Stimulated activated naive CD8-positive, alpha-beta T cell treated with anti-CD3 and anti-CD28 coated beads, Interleukin-15, Interleukin-2, amounts not matched to agents 100 U/mL and 50 U/mL, for 24 hours (primary cell): ENCODE data around the gene TSPAN12.
"Not testable (repeated sequence)": the region's sequence is repeated elsewhere in the genome, so short reads cannot be mapped to it uniquely, and the experiment has no call there.

Experiments used
- ATAC-seq: fragments of 150-1000 bp; cut with Tn5 transposase; one replicate; pipeline ENCODE4 v1.10.0; 2021
- DNase-seq: peaks from one replicate; pipeline ENCODE4 v3.0.0; 2021

The TSPAN12 gene

GRCh38 chr7:120805636-120806388, 52.1 kb downstream of the TSPAN12 start:
- ATAC-seq, result no peak
- peak; percentile 63 for DNase-seq

GRCh38 chr7:120802751-120803150, 55.2 kb downstream of the TSPAN12 start:
- no peak for ATAC-seq

GRCh38 chr7:120799813-120800475, 58.0 kb downstream of the TSPAN12 start:
- no peak for ATAC-seq
- no peak for DNase-seq

More at GRCh38 chr7:120802751-120803150, 55.2 kb downstream of the TSPAN12 start:
- no peak for DNase-seq

- ATAC-seq, result no peak
- DNase-seq, result no peak
Observed at GRCh38 chr7:120799147-120799546, 58.8 kb downstream of the TSPAN12 start.

DNA sequence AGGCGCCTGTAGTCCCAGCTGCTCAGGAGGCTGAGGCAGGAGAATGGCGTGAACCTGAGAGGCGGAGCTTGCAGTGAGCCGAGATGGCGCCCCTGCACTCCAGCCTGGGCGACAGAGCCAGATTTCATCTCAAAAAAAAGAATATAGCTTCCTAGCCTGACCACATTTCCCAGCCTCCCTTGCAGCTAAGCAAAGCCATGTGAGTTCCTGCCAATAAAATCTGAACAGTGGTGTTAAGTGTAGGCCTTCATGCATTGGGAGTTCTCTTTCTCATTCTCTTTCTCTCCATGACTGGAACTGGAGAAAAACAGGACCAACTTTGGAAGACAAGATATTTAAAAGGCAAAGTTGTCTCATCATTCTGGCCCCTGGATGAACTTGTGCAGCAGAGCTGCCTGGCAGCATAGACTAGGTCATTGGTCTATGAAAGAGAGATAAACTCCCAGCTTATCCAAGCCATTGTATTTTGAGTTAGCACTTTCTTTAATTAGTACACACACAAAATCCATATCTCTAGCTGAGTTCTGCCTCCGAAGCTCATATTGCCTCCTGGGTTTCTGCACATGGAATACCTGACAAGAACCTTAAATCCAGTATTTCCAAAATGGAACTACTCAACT, 60.8 kb downstream of the TSPAN12 start:
- no peak for DNase-seq
- ATAC-seq, result no peak

DNA sequence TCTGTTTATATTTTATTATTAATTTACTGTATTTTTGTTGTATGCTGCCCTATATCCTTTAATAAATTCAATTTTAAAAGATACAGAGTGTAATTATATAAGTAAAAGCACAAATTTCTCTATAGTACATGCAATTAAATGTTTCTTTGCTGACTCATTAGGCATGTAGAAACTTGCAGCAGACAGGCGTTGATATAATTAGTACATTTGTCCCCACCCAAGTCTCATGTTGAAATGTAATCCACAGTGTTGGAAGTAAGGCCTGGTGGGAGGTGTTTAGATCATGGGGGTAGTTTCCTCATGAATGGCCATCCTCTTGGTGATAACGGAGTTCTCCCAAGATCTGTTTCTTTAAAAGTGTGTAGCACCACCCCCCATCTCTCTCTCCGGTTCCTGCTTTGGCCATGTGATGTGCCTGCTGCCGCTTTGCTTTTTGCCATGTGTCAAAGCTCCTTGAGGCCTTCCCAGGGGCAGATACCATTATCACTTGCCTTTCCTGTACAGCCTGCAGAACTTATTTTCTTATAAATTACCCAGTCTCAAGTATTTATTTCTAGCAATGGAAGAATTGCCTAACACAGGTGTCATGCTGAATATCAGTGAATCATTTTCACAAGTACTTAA, 63.7 kb downstream of the TSPAN12 start:
- ATAC-seq (no peak), DNase-seq (no peak)

- DNase-seq (no peak), ATAC-seq (no peak)
Observed at GRCh38 chr7:120793213-120793936, 64.6 kb downstream of the TSPAN12 start.

- DNase-seq (no peak), ATAC-seq (no peak)
Observed at GRCh38 chr7:120792861-120793130, 65.1 kb downstream of the TSPAN12 start.

GRCh38 chr7:120792091-120792860, 65.7 kb downstream of the TSPAN12 start:
- DNase-seq (peak; percentile 75), ATAC-seq (peak; percentile 80)

- no peak for ATAC-seq
- no peak for DNase-seq
Observed at GRCh38 chr7:120785095-120785494, 72.8 kb downstream of the TSPAN12 start.

GRCh38 chr7:120783721-120784120, 74.2 kb downstream of the TSPAN12 start:
- DNase-seq (no peak), ATAC-seq (no peak)

DNA sequence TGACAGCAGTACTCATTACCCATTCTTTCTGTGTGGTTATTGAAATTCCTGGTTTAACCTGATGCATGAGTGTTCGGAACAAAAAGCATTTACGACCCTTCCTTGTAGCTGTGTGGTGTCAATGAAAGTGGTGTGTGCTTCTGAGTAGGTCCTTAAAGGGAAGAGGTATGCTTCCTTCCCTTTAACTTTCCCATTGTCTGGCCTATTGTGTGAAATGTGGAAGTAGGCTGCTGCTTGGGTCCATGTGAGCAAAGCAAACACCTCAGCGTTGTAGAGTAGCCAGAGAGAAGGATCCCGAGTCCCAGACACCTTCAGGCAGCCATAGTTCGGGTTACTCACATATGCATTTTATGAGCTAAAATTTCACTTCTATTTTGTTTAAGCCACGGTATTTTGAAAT, 74.7 kb downstream of the TSPAN12 start:
- ATAC-seq (no peak), DNase-seq (no peak)

DNA sequence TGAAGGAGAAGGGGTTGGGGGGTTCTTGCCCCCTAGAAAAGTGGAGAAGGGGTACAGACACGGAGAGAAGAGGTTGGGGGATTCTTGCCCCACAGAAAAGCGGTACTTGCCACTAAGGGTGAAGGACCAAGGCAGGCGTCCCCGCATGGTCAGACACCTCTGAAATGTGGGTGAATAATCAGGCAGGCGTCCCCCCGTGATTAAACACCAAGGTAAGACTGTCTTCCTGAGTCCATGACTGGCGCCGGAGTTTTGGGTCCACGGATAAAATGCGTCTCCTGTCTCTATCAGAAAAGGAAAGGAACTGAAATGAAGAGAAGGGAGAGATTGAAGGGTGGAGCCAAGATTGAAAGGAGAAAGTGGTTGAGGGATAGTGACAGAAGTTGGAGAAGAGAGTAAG, 76.0 kb downstream of the TSPAN12 start:
- DNase-seq, ATAC-seq: not testable (repeated sequence)

DNA sequence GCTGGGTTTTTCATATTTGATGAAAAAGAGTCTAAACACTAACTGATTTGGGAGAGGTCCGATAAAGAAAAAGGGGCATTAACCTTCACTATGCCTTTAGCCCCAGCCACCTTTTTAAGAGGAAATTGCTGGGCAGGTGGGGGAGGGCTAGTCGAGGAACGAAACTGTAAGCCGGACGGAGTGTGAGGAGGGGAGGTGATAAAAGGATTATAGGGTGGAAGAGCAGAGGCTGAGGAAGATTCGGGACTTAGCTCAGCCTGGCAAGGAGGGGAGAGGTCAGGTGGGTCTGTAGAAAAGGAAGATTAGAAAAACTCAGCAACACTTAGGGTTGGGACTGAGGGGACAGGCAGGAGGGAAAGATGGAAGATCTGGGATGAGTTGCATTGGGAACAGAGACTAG, 77.0 kb downstream of the TSPAN12 start:
- ATAC-seq (no peak), DNase-seq (no peak)

DNA sequence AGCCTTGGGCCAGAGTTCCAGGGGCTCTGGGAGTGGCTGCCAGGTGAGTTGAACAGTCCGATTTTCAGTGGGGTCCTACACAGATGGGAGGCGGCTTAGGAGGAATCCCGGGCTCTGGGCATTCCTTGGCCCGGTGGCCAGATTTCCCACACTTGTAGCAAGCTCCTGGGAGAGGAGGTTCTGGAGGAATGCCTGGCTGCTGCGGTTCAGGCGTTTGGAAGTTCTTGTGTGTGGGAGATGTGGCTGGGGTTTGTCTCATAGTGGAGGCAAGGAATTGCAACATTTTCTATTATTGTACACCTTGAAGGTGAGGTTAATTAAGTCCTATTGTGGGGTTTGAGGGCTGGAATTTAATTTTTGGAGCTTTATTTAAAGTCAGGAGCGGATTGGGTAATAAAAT, 77.5 kb downstream of the TSPAN12 start:
- not testable (repeated sequence) for DNase-seq, ATAC-seq

DNA sequence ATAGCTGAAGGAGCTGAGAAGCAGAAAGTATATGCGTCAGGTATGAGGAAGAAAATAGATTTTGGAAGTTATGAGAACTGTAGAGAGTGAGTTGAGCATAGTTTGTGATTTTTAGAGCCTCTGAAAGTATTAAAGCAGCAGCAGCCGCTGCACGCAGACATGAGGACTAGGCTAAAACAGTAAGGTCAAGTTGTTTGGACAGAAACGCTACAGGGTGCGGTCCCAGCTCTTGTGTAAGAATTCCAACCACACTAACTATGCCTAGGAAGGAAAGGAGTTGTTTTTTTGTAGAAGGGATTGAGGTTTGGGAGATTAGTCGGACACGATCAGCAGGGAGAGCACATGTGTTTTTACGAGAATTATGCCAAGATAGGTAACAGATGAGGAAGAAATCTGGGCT, 78.9 kb downstream of the TSPAN12 start:
- not testable (repeated sequence) for DNase-seq, ATAC-seq

DNA sequence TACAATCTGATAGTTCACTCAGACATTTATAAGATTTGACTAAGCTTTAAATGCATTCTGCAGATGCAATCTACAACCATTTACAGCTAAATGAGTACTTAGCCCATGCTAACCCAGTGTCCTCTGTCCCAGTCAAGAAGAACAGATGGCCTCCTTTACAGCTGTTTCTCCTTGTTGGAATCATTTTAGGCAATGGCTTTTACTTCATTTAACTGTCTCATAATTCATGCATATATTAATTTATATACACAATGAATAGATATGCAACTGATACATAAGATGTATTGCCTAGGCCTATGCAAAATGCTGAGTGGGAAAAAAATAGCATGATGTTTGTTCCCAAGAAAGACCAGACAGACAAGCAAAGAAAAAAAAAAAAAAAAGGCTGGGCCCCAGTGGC, 82.2 kb downstream of the TSPAN12 start:
- ATAC-seq (no peak), DNase-seq (no peak)

DNA sequence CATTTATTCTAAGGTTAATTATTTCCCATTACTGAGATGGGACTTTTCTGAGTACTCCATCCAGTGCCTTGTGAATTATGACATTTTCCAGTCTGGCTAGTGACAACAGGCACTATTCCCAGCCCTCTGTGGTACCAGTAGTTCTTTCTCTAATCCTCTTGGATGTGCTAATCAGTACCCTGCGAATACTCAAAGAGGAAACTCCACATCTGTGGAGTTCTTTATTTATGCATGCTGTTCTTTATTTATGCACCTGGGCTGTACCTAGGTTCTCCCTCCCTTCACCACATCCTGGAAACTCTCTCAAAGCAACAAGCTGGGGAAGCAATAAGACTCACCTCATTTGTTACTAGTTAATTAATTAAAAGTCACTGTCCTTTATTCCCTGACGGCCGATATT, 83.5 kb downstream of the TSPAN12 start:
- no peak for ATAC-seq
- no peak for DNase-seq

- no peak for DNase-seq
Observed at GRCh38 chr7:120770206-120770605, 87.7 kb downstream of the TSPAN12 start.

DNA sequence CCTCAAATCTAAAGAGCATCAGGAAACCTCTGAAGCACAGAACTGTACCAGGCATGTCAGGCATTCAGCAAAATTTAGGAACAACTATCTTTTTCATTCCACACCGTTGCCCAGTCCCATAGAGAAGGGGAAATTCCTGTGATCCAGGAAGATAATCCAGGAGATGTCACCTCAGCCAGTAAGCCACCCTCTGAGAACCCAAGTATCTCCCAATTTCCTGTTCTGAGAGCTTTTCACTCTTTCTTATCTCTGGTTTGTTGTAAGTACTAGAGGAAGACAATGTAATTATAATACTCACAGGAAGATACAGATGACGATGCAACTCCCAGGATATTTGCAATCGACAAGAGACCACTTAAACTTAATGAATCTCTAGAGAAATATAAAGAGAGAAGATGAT, 97.1 kb downstream of the TSPAN12 start:
- no peak for DNase-seq
- ATAC-seq, result no peak

More at GRCh38 chr7:120770206-120770605, 87.7 kb downstream of the TSPAN12 start:
- no peak for ATAC-seq

DNA sequence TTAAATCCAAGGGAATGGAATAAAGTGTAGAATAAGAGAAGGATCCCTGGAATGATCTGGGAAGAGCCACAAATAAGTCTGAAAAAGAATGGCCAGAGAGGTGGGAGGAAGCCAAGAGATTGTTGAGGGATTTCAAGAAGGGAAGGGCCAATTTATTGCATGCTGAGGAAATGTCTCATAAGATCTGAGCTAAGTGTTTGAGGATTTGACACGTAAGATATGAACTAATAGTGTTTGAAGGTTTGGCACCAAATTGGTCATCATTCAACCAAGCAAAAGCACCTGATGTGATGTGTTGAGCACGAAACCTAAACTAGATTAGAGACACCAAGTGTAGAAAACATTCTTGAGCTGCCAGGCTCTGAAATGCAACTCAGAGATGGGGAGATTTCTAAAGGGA, 97.9 kb downstream of the TSPAN12 start:
- no peak for DNase-seq
- ATAC-seq, result no peak

DNA sequence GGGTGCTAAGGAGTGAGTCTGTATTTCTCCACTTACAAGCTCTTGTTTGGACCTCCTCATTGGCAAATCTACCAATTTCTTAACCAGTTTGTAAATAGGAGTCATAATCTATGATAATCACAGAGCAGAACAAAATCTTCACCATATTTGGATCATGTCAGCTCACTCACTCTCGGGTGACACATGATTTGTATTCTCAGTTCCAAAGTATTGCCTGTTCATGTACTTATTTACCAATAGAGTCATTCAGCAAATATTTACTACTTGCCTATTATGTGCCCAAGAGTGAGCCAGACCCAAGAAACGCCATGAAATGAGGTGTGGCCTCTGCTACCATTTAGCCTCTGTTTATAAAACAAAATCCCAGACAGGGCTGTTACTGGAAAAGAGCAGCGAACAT, 114.8 kb downstream of the TSPAN12 start:
- ATAC-seq (no peak), DNase-seq (no peak)
